IMR-90 (cell line): ENCODE measurements around the gene C12orf75. TPM values are rescaled to one million over a fixed set of nuclear protein-coding genes. Genes with fewer than 3 reads are reported as not detected.

ENCODE experiments used
- ATAC-seq: fragments of 200-7000 bp; cut with Tn5 transposase; 2 replicates; pipeline ENCODE4 v1.9.1; 2020; ENCODE audit warnings: low read depth, mild to moderate bottlenecking, moderate library complexity
- BruUV-seq: library from RNA; stranded (reverse); fragments of 400-500 nt; replicated peaks from 2 replicates; lab custom pipeline; 2021; lab: Mats Ljungman, UMichigan
- CTCF ChIA-PET: fragments of 300-600 bp; formaldehyde crosslinking; extraction: SDS; loops from one replicate; lab custom pipeline; 2021; ENCODE audit warnings: antibody characterized with exemption; lab: Yijun Ruan, JAX
- POLR2A ChIA-PET: fragments of 300-600 bp; sonication (Branson Sonifier 250); formaldehyde crosslinking; loops from one replicate; lab custom pipeline; 2022; ENCODE audit warnings: antibody characterized with exemption; ENCODE audit not compliant: unreplicated experiment; lab: Charles Lee
- DNase-seq: peaks from one replicate; pipeline ENCODE4 v3.0.0; 2013
- H2AFZ ChIP-seq: replicated peaks from 2 replicates; pipeline ENCODE3; 2013; ENCODE audit warnings: low read length, mild to moderate bottlenecking; ENCODE audit not compliant: poor library complexity
- H2AK5ac ChIP-seq: 2 replicates; pipeline ENCODE4 v1.6.1; 2013; ENCODE audit warnings: low read depth, low read length, inconsistent platforms
- H2AK9ac ChIP-seq: replicated peaks from 2 replicates; pipeline ENCODE3; 2013; ENCODE audit warnings: mild to moderate bottlenecking, low read depth, low read length, moderate library complexity; ENCODE audit not compliant: poor library complexity
- H2BK120ac ChIP-seq: 2 replicates; pipeline ENCODE4 v1.6.1; 2013; ENCODE audit warnings: low read depth, low read length, inconsistent platforms
- H2BK15ac ChIP-seq: 3 replicates; pipeline ENCODE4 v1.6.1; 2013; ENCODE audit warnings: low read depth, low read length, inconsistent platforms
- H2BK20ac ChIP-seq: 2 replicates; pipeline ENCODE4 v1.6.1; 2013; ENCODE audit warnings: low read depth, mild to moderate bottlenecking, inconsistent platforms, low read length, moderate library complexity
- H2BK5ac ChIP-seq: 2 replicates; pipeline ENCODE4 v1.6.1; 2013; ENCODE audit warnings: mild to moderate bottlenecking, low read depth, low read length, inconsistent platforms; ENCODE audit not compliant: poor library complexity, severe bottlenecking
- H3K14ac ChIP-seq: replicated peaks from 2 replicates; pipeline ENCODE4 v1.6.1; 2013; ENCODE audit warnings: low read depth, low read length, inconsistent platforms
- H3K18ac ChIP-seq: 2 replicates; pipeline ENCODE4 v1.6.1; 2013; ENCODE audit warnings: low read depth, low read length, control low read depth
- H3K23ac ChIP-seq: 2 replicates; pipeline ENCODE4 v1.6.1; 2013; ENCODE audit warnings: low read depth, low read length, inconsistent platforms
- H3K27ac ChIP-seq: 2 replicates; pipeline ENCODE4 v1.5.1; 2013; ENCODE audit warnings: mild to moderate bottlenecking, control low read depth, low read length; ENCODE audit not compliant: insufficient read depth
- H3K27me3 ChIP-seq: 2 replicates; pipeline ENCODE4 v1.6.1; 2013; ENCODE audit warnings: low read length; ENCODE audit not compliant: control insufficient read depth, insufficient read depth
- H3K36me3 ChIP-seq: 2 replicates; pipeline ENCODE4 v1.6.1; 2013; ENCODE audit warnings: low read length, mixed read lengths; ENCODE audit not compliant: control insufficient read depth, insufficient read depth
- H3K4ac ChIP-seq: 2 replicates; pipeline ENCODE4 v1.6.1; 2013; ENCODE audit warnings: low read depth, low read length, inconsistent platforms
- H3K4me1 ChIP-seq: 2 replicates; pipeline ENCODE4 v1.6.1; 2013; ENCODE audit warnings: low read length, mixed read lengths; ENCODE audit not compliant: control insufficient read depth, insufficient read depth
- H3K4me2 ChIP-seq: 2 replicates; pipeline ENCODE4 v1.6.1; 2013; ENCODE audit warnings: low read depth, mild to moderate bottlenecking, control low read depth, low read length, moderate library complexity
- H3K4me3 ChIP-seq: 2 replicates; pipeline ENCODE4 v1.5.1; 2013; ENCODE audit warnings: low read depth, mild to moderate bottlenecking, control low read depth, low read length, moderate library complexity; ENCODE audit not compliant: insufficient read depth
- H3K56ac ChIP-seq: 2 replicates; pipeline ENCODE4 v1.6.1; 2013; ENCODE audit warnings: low read length, inconsistent platforms; ENCODE audit not compliant: insufficient read depth; ENCODE audit errors: extremely low read depth
- H3K79me1 ChIP-seq, 2 experiments: 2 replicates each; pipeline ENCODE4 v1.6.1; 2013; ENCODE audit warnings: low read length in 2 of 2, inconsistent platforms in 1 of 2, low read depth in 1 of 2
- H3K9ac ChIP-seq: 2 replicates; pipeline ENCODE4 v1.6.1; 2013; ENCODE audit warnings: low read depth, low read length, control low read depth
- H3K9me1 ChIP-seq: 2 replicates; pipeline ENCODE4 v1.6.1; 2013; ENCODE audit warnings: low read length, inconsistent platforms; ENCODE audit not compliant: insufficient read depth
- H3K9me3 ChIP-seq: 2 replicates; pipeline ENCODE4 v1.6.1; 2013; ENCODE audit warnings: low read length; ENCODE audit not compliant: control insufficient read depth, insufficient read depth
- H4K20me1 ChIP-seq: 2 replicates; pipeline ENCODE4 v1.6.1; 2013; ENCODE audit warnings: low read length, inconsistent platforms; ENCODE audit not compliant: insufficient read depth
- H4K5ac ChIP-seq: 2 replicates; pipeline ENCODE4 v1.6.1; 2013; ENCODE audit warnings: mild to moderate bottlenecking, low read depth, low read length, control low read depth
- H4K8ac ChIP-seq, 2 experiments: 2 replicates each; pipeline ENCODE4 v1.6.1; 2013; ENCODE audit warnings: low read depth in 2 of 2, low read length in 2 of 2, control low read depth in 1 of 2, inconsistent platforms in 1 of 2
- H4K91ac ChIP-seq: 2 replicates; pipeline ENCODE4 v1.6.1; 2013; ENCODE audit warnings: low read depth, low read length, inconsistent platforms; ENCODE audit not compliant: insufficient read depth
- BHLHE40 ChIP-seq: fragments of 150-350 bp; IDR thresholded peaks from 2 replicates; pipeline ENCODE4 v1.6.1; 2016; ENCODE audit warnings: mild to moderate bottlenecking, low read depth, low read length
- CEBPB ChIP-seq: IDR thresholded peaks from 2 replicates; pipeline ENCODE4 v1.6.1; 2012; ENCODE audit warnings: low read depth, low read length, improper control_type of control experiment
- CTCF ChIP-seq: conservative IDR thresholded peaks from 2 replicates; pipeline ENCODE4 v1.5.1; 2012; ENCODE audit warnings: mild to moderate bottlenecking, low read depth, low read length, improper control_type of control experiment
- ELK1 ChIP-seq: fragments of 150-350 bp; IDR thresholded peaks from 2 replicates; pipeline ENCODE4 v1.6.1; 2016; ENCODE audit warnings: low read depth, mild to moderate bottlenecking, low read length, moderate library complexity, borderline replicate concordance
- FOS ChIP-seq: fragments of 150-350 bp; IDR thresholded peaks from 2 replicates; pipeline ENCODE4 v1.6.1; 2016; ENCODE audit warnings: low read depth, low read length
- MAFK ChIP-seq: IDR thresholded peaks from 2 replicates; pipeline ENCODE4 v1.6.1; 2012; ENCODE audit warnings: low read depth, low read length, improper control_type of control experiment
- MAZ ChIP-seq: IDR thresholded peaks from 2 replicates; pipeline ENCODE4 v1.6.1; 2012; ENCODE audit warnings: low read depth, mild to moderate bottlenecking, low read length, improper control_type of control experiment, moderate library complexity, borderline replicate concordance
- MXI1 ChIP-seq: IDR thresholded peaks from 2 replicates; pipeline ENCODE4 v1.6.1; 2012; ENCODE audit warnings: low read depth, mild to moderate bottlenecking, low read length, moderate library complexity, borderline replicate concordance
- NFE2L2 ChIP-seq: fragments of 150-350 bp; IDR thresholded peaks from 2 replicates; pipeline ENCODE4 v1.6.1; 2016; ENCODE audit warnings: low read depth, mild to moderate bottlenecking, low read length
- POLR2A ChIP-seq: IDR thresholded peaks from 2 replicates; pipeline ENCODE4 v1.6.1; 2012; ENCODE audit warnings: mild to moderate bottlenecking, low read depth, low read length
- RCOR1 ChIP-seq: IDR thresholded peaks from 2 replicates; pipeline ENCODE4 v1.6.1; 2012; ENCODE audit warnings: mild to moderate bottlenecking, low read length, improper control_type of control experiment; ENCODE audit not compliant: insufficient replicate concordance
- USF2 ChIP-seq: fragments of 150-350 bp; IDR thresholded peaks from 2 replicates; pipeline ENCODE4 v1.6.1; 2017; ENCODE audit warnings: mild to moderate bottlenecking, antibody characterized with exemption, low read length, low read depth
- dilution Hi-C: fragments of 300-500 bp; cut with HindIII; formaldehyde crosslinking; loops from one replicate; pipeline ENCODE4 v1.14.3; 2018; ENCODE audit warnings: low sequenced_read_pairs; ENCODE audit not compliant: unreplicated experiment
- in situ Hi-C: fragments of 300-500 bp; cut with MboI; formaldehyde crosslinking; loops from 3 replicates; pipeline ENCODE4 v1.14.3; 2019; ENCODE audit warnings: low sequenced_read_pairs, inconsistent platforms, mixed read lengths
- intact Hi-C: fragments of 100-400 bp; cut with micrococcal nuclease; formaldehyde crosslinking; loops from 2 replicates; pipeline ENCODE4 v1.10.0; 2022
- polyA plus RNA-seq, 3 experiments: library from polyadenylated mRNA; depleted of rRNA; stranded (reverse); fragments of >200 nt; gene quantifications; 2 replicates each; pipeline ENCODE4 v1.2.3, GENCODE V29; 2012; ENCODE audit warnings: low replicate concordance in 1 of 3
- total RNA-seq: library from RNA; depleted of rRNA; stranded (reverse); fragments of >200 nt; gene quantifications from 2 replicates; pipeline ENCODE4 v1.2.3, GENCODE V29; 2012

Gene C12orf75
- total and polyA plus RNA-seq, 2 of the 4 experiments (the other 2 are of a cell fraction), result 145 to 278 TPM

- Histone ChIP-seq H2BK15ac (no peak overlapping the region; the same call in 2 of the 3 replicates), H4K5ac (no peak overlapping the region), H2BK20ac (no peak overlapping the region), H4K20me1 (peaks cover 53% of the 10 kb centered on the region), H3K9me1 (peaks cover 22% of the 10 kb centered on the region), H3K27ac (no peak overlapping the region), H3K79me1 (peaks cover 33 to 47% of the 10 kb centered on the region in 2 experiments), H3K4me3 (no peak overlapping the region), H3K23ac (no peak overlapping the region), H3K9me3 (peaks cover 5% of the 10 kb centered on the region), H3K4ac (no peak overlapping the region), H4K8ac (no peak overlapping the region; a peak in 1 of 4 replicates), H3K27me3 (no peaks in the 10 kb centered on the region), H3K14ac (no peak overlapping the region), H2BK120ac (no peak overlapping the region), H3K36me3 (peaks cover 8% of the 10 kb centered on the region), H3K4me1 (peaks cover 13% of the 10 kb centered on the region), H3K9ac (no peak overlapping the region), H4K91ac (no peak overlapping the region), H2AK5ac (no peak overlapping the region), H3K18ac (no peak overlapping the region), H2AK9ac (no peak overlapping the region), H2BK5ac (peak overlapping the region; percentile 19), H3K4me2 (no peak overlapping the region), H2AFZ (no peak overlapping the region), H3K56ac (no peak overlapping the region)
- ChIA-PET POLR2A (no interaction called here), CTCF (interaction anchor here (0.6 kb wide), 1 partner anchor 48 kb away, joined by 4 read pairs; no protein-coding TSS in a partner anchor)
- no TSS peak for BruUV-seq
- intact Hi-C loops, result no loop called here
- DNase-seq, result no peak
- in situ Hi-C loops, result no loop called here
- dilution Hi-C loops, result no loop called here
- TF ChIP-seq POLR2A (no peak), MAZ (no peak), CTCF (no peak), BHLHE40 (no peak), RCOR1 (no peak), USF2 (no peak), MAFK (no peak), FOS (no peak), ELK1 (no peak), CEBPB (no peak), NFE2L2 (no peak), MXI1 (no peak)
- no peak for ATAC-seq
These were observed 12.0 kb downstream of the C12orf75 start for GRCh38 chr12:105342464-105342863.
